Right lobe of liver (tissue), 4 donors: Measurements from ENCODE around the gene EZR.

ENCODE experiments used
- POLR2A ChIP-seq: fragments of 450-650 bp; IDR thresholded peaks from one replicate; pipeline ENCODE4 v1.6.1; 2017; ENCODE audit warnings: antibody characterized with exemption, mild to moderate bottlenecking
- TF ChIP-seq, protein P1 (sequence below), 4 donors: fragments of 200-600 bp in 3 of 4; fragments of 450-650 bp in 1 of 4; IDR thresholded peaks; one replicate each; pipeline versions ENCODE4 v1.5.1 to v1.8.0; 2016 to 2022; ENCODE audit warnings: antibody characterized with exemption in 4 of 4, mild to moderate bottlenecking in 2 of 4
- donor health status: DM: no; HTN: no; CAD: no.
- donor health status: DM: no; HTN: no; CAD: no.
- donor health status: DM: no; HTN: yes; CAD: no.

DNA sequence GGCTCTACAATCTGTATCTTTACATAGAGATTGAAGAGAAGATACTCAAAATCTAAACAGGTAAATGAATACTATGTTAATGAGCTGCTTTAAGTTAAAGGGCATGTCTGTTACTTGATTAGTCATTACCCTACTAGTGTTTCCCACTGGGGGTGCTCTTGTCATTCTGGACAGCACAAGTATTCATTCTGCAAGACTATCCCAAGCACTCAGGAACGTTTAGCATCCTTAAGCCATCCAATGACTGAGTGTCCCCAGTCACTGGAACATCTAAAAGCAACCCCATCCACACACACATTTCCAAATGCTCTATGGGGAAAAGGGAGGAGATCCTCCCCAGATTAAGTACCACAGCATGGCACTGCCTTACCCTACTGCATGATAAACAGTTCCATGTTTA, 25.7 kb downstream of the EZR start:
- TF ChIP-seq, protein P1, sequence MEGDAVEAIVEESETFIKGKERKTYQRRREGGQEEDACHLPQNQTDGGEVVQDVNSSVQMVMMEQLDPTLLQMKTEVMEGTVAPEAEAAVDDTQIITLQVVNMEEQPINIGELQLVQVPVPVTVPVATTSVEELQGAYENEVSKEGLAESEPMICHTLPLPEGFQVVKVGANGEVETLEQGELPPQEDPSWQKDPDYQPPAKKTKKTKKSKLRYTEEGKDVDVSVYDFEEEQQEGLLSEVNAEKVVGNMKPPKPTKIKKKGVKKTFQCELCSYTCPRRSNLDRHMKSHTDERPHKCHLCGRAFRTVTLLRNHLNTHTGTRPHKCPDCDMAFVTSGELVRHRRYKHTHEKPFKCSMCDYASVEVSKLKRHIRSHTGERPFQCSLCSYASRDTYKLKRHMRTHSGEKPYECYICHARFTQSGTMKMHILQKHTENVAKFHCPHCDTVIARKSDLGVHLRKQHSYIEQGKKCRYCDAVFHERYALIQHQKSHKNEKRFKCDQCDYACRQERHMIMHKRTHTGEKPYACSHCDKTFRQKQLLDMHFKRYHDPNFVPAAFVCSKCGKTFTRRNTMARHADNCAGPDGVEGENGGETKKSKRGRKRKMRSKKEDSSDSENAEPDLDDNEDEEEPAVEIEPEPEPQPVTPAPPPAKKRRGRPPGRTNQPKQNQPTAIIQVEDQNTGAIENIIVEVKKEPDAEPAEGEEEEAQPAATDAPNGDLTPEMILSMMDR (IDR thresholded peaks at IDR 0.05) = peak; percentile 24 to 38 (median 31)
- no peak for TF ChIP-seq POLR2A
